Stimulated activated memory B cell treated with anti-CD40 and anti-IgM and Interleukin-4, amounts not matched to agents 10 μg/mL and 1 μg/mL and 100 μg/mL, for 72 hours (primary cell): Measurements from ENCODE around the gene SLC7A9.
"Not testable (repeated sequence)": the region's sequence is repeated elsewhere in the genome, so short reads cannot be mapped to it uniquely, and the experiment has no call there.

Experiments
- ATAC-seq: fragments of 150-1000 bp; cut with Tn5 transposase; 2 replicates; pipeline ENCODE4 v1.10.0; 2021
- H3K27ac Mint-ChIP-seq: one replicate; pipeline ENCODE4 v1.8.0; 2022; ENCODE audit warnings: mild to moderate bottlenecking, mixed read lengths
- H3K27me3 Mint-ChIP-seq: one replicate; pipeline ENCODE4 v1.8.0; 2022; ENCODE audit warnings: mixed read lengths
- H3K36me3 Mint-ChIP-seq: one replicate; pipeline ENCODE4 v1.8.0; 2022; ENCODE audit warnings: mixed read lengths
- H3K4me1 Mint-ChIP-seq: one replicate; pipeline ENCODE4 v1.8.0; 2022; ENCODE audit warnings: mixed read lengths
- H3K4me3 Mint-ChIP-seq: one replicate; pipeline ENCODE4 v1.8.0; 2022; ENCODE audit warnings: mild to moderate bottlenecking, moderate library complexity, mixed read lengths
- H3K9me3 Mint-ChIP-seq: one replicate; pipeline ENCODE4 v1.8.0; 2022; ENCODE audit warnings: mixed read lengths

The SLC7A9 gene

GRCh38 chr19:32861596-32861995 lies 8.0 kb downstream of the SLC7A9 start:
- no peaks in the 10 kb centered on the region for H3K4me1 Mint-ChIP-seq
- no peak overlapping the region for H3K27ac Mint-ChIP-seq
- H3K36me3 Mint-ChIP-seq = no peaks in the 10 kb centered on the region
- ATAC-seq = no peak
- peaks cover 1% of the 10 kb centered on the region for H3K27me3 Mint-ChIP-seq
- H3K9me3 Mint-ChIP-seq = no peaks in the 10 kb centered on the region
- no peak overlapping the region for H3K4me3 Mint-ChIP-seq

- Mint-ChIP-seq H3K27ac (no peak overlapping the region), H3K4me3 (no peak overlapping the region), H3K36me3 (no peaks in the 10 kb centered on the region), H3K27me3 (no peaks in the 10 kb centered on the region), H3K4me1 (no peaks in the 10 kb centered on the region), H3K9me3 (no peaks in the 10 kb centered on the region)
- ATAC-seq = no peak
Observed at GRCh38 chr19:32859591-32859990, 10.0 kb downstream of the SLC7A9 start.

DNA sequence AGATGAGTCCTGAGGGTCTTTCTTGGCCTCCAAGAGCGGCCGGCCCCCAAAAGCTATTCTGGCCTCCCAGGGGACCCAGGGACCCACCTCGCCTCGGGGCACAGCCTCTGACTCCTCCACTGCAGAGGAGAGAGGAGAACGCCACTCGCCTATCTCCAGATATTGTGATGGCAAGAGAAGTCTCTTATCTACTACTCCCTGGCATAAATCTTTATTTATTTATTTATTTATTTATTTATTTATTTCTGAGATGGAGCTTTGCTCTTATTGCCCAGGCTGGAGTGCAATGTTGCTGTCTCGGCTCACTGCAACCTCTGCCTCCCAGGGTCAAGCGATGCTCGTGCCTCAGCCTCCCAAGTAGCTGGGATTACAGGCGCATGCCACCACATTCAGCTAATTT lies 11.0 kb downstream of the SLC7A9 start:
- H3K4me3 Mint-ChIP-seq = no peak overlapping the region
- H3K36me3 Mint-ChIP-seq = no peaks in the 10 kb centered on the region
- H3K4me1 Mint-ChIP-seq = no peaks in the 10 kb centered on the region
- ATAC-seq = no peak
- H3K9me3 Mint-ChIP-seq = no peaks in the 10 kb centered on the region
- no peaks in the 10 kb centered on the region for H3K27me3 Mint-ChIP-seq
- no peak overlapping the region for H3K27ac Mint-ChIP-seq

DNA sequence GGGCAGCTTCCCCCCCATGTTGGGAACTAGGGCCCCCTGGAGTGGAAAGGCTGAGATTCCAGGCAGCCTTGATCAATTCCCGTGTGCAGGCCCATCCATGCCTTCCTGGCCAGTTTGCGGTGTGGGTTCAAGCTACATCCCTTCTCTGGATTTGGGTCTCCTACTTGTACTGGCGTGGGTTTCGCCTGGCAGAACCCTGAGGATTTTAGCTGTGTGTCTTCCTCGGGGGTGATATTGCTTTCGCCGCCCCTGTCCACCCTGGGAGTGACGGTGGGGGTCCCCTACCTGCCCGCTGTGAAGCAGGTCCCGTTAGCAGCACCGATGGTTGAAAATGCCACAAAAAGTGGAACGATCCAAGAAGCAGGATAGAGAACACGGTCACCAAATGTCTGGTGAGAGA lies 11.4 kb downstream of the SLC7A9 start:
- Mint-ChIP-seq H3K9me3 (no peaks in the 10 kb centered on the region), H3K36me3 (no peaks in the 10 kb centered on the region), H3K4me3 (no peak overlapping the region)

DNA sequence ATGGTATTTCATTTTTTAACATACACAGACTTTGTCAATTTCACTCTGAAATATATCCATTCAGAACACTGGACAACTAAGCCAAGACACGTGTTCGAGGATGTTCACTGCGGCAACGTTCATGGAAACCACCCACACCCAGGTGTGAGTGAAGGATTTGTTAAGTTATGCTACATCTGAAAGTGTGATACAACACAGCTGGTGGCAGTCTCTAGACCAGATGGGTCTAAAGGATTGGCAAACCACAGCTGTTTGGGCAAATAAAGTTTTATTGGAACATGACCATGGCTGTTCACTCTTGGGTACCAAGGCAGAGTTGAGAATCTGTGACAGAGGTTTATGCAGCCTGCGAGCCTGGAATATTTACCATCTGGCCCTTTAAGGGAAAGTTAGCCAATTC lies 12.0 kb downstream of the SLC7A9 start:
- H3K4me3 Mint-ChIP-seq = no peak overlapping the region
- no peaks in the 10 kb centered on the region for H3K27me3 Mint-ChIP-seq
- H3K36me3 Mint-ChIP-seq = no peaks in the 10 kb centered on the region
- H3K9me3 Mint-ChIP-seq = no peaks in the 10 kb centered on the region
- no peaks in the 10 kb centered on the region for H3K4me1 Mint-ChIP-seq
- no peak for ATAC-seq
- no peak overlapping the region for H3K27ac Mint-ChIP-seq

More for the DNA sequence above, 11.4 kb downstream of the SLC7A9 start:
- ATAC-seq = no peak
- H3K27me3 Mint-ChIP-seq = no peaks in the 10 kb centered on the region
- no peaks in the 10 kb centered on the region for H3K4me1 Mint-ChIP-seq
- no peak overlapping the region for H3K27ac Mint-ChIP-seq

DNA sequence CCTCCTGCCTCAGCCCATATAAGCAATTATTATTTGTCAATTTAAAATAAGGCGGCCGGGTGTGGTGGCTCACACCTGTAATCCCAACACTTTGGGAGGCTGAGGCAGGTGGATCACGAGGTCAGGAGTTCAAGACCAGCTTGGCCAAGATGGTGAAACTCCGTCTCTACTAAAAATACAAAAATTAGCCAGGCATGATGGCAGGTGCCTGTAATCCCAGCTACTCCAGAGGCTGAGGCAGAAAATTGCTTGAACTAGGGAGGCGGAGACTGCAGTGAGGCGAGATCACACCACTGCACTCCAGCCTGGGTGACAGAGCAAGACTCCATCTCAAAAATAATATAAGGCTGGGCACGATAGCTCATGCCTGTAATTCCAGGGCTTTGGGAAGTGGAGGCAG lies 12.7 kb downstream of the SLC7A9 start:
- H3K9me3 Mint-ChIP-seq, H3K4me1 Mint-ChIP-seq, H3K36me3 Mint-ChIP-seq, H3K4me3 Mint-ChIP-seq, H3K27me3 Mint-ChIP-seq, ATAC-seq, H3K27ac Mint-ChIP-seq: not testable (repeated sequence)

GRCh38 chr19:32852216-32852615 lies 17.4 kb downstream of the SLC7A9 start:
- no peak overlapping the region for H3K27ac Mint-ChIP-seq

GRCh38 chr19:32848035-32848434 lies 21.5 kb downstream of the SLC7A9 start:
- H3K4me1 Mint-ChIP-seq, H3K9me3 Mint-ChIP-seq, H3K27ac Mint-ChIP-seq, ATAC-seq, H3K4me3 Mint-ChIP-seq, H3K27me3 Mint-ChIP-seq: not testable (repeated sequence)
- H3K36me3 Mint-ChIP-seq = peaks cover 10% of the 10 kb centered on the region

More at GRCh38 chr19:32852216-32852615, 17.4 kb downstream of the SLC7A9 start:
- no peak for ATAC-seq
- H3K4me1 Mint-ChIP-seq = no peaks in the 10 kb centered on the region
- peaks cover 4% of the 10 kb centered on the region for H3K9me3 Mint-ChIP-seq
- peaks cover 2% of the 10 kb centered on the region for H3K36me3 Mint-ChIP-seq
- no peak overlapping the region for H3K4me3 Mint-ChIP-seq
- H3K27me3 Mint-ChIP-seq = no peaks in the 10 kb centered on the region

GRCh38 chr19:32843716-32844245 lies 25.8 kb downstream of the SLC7A9 start:
- Mint-ChIP-seq H3K27ac (no peak overlapping the region), H3K36me3 (peaks cover 21% of the 10 kb centered on the region), H3K27me3 (no peaks in the 10 kb centered on the region), H3K4me3 (no peak overlapping the region), H3K4me1 (no peaks in the 10 kb centered on the region), H3K9me3 (peaks cover 19% of the 10 kb centered on the region)
- ATAC-seq = no peak

- Mint-ChIP-seq H3K36me3 (peaks cover 18% of the 10 kb centered on the region), H3K27me3 (no peaks in the 10 kb centered on the region), H3K4me1 (no peaks in the 10 kb centered on the region), H3K4me3 (no peak overlapping the region), H3K27ac (no peak overlapping the region), H3K9me3 (peaks cover 14% of the 10 kb centered on the region)
- no peak for ATAC-seq
Observed at GRCh38 chr19:32842061-32842460, 27.5 kb downstream of the SLC7A9 start.

DNA sequence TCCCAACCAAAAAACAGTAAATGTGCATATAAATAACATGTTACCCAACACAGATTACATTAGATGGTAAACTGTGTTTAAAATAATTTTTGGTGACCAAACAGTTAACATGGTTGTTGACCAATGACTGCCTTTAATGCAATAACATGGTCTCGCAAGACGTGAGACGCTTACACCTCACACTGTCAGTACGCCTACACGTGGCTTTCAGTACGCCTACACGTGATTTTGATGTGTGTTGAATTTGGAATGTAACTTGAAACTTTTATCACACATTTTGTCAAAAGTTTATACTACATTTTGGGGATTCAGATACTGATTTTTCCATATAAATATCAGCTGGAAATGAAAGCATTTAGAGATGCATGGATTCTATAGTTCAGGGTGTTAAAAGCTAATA lies 32.0 kb downstream of the SLC7A9 start:
- H3K36me3 Mint-ChIP-seq = peaks cover 11% of the 10 kb centered on the region

DNA sequence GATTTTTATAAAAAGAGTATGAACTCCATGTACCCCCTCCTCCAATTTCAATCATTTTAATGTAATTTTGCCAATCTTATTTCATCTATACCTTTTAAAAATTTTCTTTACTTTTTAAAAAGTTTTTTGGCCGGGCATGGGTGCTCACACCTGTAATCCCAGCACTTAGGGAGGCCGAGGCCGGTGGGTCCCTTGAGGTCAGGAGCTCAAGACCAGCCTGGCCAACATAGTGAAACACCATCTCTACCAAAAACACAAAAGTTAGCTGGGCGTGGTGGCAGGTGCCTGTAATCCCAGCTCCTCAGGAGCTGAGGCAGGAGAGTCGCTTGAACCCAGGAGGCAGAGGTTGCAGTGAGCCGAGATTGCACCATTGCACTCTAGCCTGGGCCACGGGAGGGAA lies 36.2 kb downstream of the SLC7A9 start:
- ATAC-seq, H3K9me3 Mint-ChIP-seq, H3K36me3 Mint-ChIP-seq, H3K27me3 Mint-ChIP-seq, H3K4me1 Mint-ChIP-seq, H3K27ac Mint-ChIP-seq, H3K4me3 Mint-ChIP-seq: not testable (repeated sequence)

More for the DNA sequence above, 32.0 kb downstream of the SLC7A9 start:
- Mint-ChIP-seq H3K9me3 (peaks cover 14% of the 10 kb centered on the region), H3K27ac (no peak overlapping the region), H3K27me3 (no peaks in the 10 kb centered on the region), H3K4me1 (no peaks in the 10 kb centered on the region), H3K4me3 (no peak overlapping the region)
- ATAC-seq = no peak

DNA sequence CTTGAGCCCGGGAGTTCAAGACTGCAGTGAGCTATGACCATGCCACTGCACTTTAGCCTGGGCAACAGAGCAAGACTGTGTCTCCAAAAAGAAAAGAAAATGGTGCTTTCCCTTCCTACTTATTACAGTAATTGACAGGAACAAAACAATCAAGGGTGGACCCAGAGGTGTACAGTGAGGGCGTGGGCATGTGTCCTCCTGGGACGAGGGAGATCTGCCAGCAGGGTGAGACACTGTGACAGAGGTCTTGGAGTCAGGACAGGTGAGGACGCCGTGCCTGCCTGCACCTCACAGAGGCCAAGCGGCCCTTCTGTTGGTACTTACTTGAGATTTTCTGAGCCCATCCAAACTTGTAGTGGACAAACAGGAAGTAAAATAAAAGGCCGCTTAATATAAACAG lies 36.7 kb downstream of the SLC7A9 start:
- not testable (repeated sequence) for H3K27me3 Mint-ChIP-seq, H3K4me3 Mint-ChIP-seq, H3K9me3 Mint-ChIP-seq, H3K4me1 Mint-ChIP-seq, ATAC-seq, H3K27ac Mint-ChIP-seq, H3K36me3 Mint-ChIP-seq

DNA sequence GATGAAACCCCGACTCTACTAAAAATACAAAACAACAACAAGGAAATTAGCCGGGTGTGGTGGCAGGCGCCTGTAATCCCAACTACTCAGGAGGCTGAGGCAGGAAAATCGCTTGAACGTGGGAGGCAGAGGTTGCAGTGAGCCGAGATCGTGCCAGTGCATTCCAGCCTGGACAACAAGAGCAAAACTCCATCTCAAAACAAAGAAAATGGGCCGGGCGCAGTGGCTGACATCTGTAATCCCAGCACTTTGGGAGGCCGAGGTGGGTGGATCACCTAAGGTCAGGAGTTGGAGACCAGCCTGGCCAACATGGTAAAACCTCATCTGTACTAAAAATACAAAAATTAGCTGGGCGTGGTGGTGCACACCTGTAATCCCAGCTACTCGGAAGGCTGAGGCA lies 37.5 kb downstream of the SLC7A9 start:
- H3K4me1 Mint-ChIP-seq, H3K27me3 Mint-ChIP-seq, H3K4me3 Mint-ChIP-seq, ATAC-seq, H3K36me3 Mint-ChIP-seq, H3K27ac Mint-ChIP-seq, H3K9me3 Mint-ChIP-seq: not testable (repeated sequence)

DNA sequence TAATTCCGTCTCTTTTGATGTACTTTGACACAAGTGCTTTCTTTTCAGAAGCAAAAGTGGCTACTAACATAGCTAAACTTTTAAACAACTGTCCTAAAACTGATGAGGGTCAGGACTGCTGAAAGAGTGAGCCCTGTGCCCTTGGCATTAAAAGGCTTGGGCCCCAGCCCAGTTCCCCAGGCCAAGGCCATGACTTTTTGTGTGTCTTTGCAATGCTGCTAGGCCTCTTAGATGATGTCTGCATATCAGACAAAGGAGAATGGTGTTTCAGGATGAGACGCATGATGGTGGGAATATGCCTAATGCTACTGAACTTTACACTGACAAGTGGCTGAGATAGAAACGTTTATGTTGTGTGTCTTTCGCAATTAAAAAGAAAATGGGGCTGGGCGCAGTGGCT lies 38.0 kb downstream of the SLC7A9 start:
- Mint-ChIP-seq H3K4me1 (no peaks in the 10 kb centered on the region), H3K9me3 (no peaks in the 10 kb centered on the region), H3K36me3 (no peaks in the 10 kb centered on the region), H3K27ac (no peak overlapping the region), H3K27me3 (no peaks in the 10 kb centered on the region), H3K4me3 (no peak overlapping the region)
- ATAC-seq = no peak

DNA sequence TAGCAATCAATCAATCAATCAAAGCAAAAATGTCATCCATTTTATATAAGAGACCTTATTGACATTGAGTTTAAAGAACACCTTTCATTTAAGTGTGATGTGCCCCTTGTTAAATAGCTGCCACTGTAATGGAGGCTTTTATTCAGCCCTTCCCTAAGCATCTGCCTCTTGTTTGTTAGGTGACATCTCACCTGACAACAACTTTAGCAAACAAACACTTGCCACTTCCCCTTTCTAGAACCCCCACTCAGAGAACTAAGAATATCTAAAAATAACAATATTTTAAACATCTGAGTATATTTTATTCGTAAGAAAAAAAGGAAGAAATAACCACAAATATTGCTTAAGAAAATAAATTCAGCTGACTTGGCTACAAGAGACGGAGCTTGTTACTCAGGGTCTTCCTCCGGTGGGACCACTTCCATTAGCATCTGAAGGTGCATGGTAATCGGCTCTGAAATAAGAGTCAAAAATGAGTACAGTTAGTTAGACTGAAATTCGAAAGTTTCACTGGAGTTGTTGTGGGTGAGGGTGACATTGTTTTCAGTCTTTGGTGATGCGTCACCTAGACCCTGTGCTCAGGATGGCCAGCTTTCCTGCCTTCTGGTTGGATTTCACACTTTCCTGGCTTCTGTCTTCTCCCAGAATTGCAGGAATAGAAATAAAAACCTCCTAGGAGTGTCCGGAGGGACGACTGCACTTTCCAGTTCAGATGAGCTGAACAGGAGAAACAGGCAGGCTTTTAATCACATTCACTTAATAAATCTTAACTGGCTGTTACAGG lies 39.1 kb downstream of the SLC7A9 start:
- no peaks in the 10 kb centered on the region for H3K4me1 Mint-ChIP-seq
- no peak overlapping the region for H3K27ac Mint-ChIP-seq
- no peaks in the 10 kb centered on the region for H3K36me3 Mint-ChIP-seq
- no peak for ATAC-seq
- H3K27me3 Mint-ChIP-seq = no peaks in the 10 kb centered on the region
- H3K9me3 Mint-ChIP-seq = no peaks in the 10 kb centered on the region
- H3K4me3 Mint-ChIP-seq = no peak overlapping the region
